Measurements from ENCODE around the gene CDKN2D.
"Not testable (repeated sequence)": the region's sequence is repeated elsewhere in the genome, so short reads cannot be mapped to it uniquely, and the experiment has no call there.

CDKN2D gene

DNA sequence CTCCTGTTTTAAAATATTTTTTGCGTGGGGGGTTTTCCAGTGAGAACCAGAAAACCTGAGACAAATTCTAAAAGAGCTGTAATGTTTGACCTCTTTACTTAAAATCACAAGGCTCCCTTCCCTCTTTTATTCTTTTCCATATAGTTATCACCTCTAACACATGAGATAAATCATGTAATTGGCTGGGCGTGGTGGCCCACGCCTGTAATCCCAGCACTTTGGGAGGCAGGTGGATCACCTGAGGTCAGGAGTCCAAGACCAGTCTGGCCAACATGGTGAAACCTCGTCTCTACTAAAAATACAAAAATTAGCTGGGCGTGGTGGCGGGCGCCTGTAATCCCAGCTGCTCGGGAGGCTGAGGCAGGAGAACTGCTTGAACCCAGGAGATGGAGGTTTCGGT, 17.8 kb downstream of the CDKN2D start:
- not testable (repeated sequence) for DNase-seq

GRCh38 chr19:10550336-10550735, 18.4 kb downstream of the CDKN2D start:
- DNase-seq = no peak

- no peak for DNase-seq
These were observed 19.0 kb downstream of the CDKN2D start for GRCh38 chr19:10549733-10550132.

GRCh38 chr19:10548746-10549276, 20.0 kb downstream of the CDKN2D start:
- no peak for DNase-seq

DNA sequence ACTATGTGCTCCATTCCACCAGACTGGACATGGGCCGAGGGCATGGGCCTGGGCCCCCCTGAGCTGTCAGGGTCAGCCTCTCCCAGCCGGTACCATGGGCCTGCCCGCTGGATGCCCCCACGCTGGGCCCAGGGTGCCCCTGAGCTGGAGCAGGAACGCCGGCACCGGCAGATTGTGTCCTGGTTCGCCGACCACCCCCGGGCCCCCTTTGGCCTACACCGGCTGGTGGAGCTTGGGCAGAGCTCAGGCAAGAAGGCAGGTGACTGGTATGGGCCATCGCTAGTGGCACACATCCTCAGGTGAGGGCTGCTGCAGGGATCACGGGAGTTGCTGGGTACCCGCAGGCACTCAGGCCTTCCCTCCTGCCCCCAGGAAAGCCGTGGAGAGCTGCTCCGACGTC, 22.0 kb downstream of the CDKN2D start:
- no peak for DNase-seq

GRCh38 chr19:10544753-10545251, 24.0 kb downstream of the CDKN2D start:
- DNase-seq = no peak

GRCh38 chr19:10544242-10544752, 24.5 kb downstream of the CDKN2D start:
- peak in 1 of 2 donors; percentile 40 for DNase-seq

- DNase-seq = peak; percentile 25 to 74
These were observed 25.1 kb downstream of the CDKN2D start, which contains the start of gene ATG4D for GRCh38 chr19:10543420-10544241. Gene ATG4D, plus strand, starts transcription at chr19:10543904. Its CDS starts 187 bp downstream, at chr19:10544091.

DNA sequence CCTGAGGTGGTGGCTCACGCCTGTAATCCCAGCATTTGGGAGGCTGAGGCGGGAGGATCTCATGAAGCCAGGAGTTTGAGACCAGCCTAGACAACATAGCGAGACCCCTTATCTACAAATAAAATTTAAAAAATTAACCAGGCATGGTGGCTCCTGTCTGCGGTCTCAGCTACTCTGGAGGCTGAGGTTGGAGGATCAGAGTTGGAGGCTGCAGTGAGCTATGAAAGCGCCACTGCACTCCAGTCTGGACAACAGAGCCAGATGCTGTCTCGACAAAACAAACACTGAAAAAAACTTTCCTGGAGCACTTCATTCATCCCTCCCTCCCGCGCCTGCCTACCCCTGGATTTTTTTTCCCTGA, 25.7 kb downstream of the CDKN2D start:
- no peak for DNase-seq

DNA sequence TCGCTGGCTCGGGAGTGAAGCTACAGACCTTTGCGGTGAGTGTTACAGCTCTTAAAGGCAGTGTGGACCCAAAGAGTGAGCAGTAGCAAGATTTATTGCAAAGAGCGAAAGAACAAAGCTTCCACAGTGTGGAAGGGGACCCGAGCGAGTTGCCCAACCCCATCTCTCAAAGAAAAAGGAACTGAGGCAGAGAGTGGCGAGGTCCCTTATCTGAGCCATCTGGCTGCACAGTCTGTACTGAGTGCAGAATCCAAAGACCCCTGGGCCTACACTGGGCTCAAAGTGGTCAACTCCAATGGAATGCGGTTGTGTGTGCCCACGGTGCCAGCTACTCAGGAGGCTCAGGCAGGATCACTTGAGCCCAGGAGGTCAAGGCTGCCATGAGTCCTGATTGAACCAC, 29.8 kb downstream of the CDKN2D start:
- DNase-seq = not testable (repeated sequence)

DNA sequence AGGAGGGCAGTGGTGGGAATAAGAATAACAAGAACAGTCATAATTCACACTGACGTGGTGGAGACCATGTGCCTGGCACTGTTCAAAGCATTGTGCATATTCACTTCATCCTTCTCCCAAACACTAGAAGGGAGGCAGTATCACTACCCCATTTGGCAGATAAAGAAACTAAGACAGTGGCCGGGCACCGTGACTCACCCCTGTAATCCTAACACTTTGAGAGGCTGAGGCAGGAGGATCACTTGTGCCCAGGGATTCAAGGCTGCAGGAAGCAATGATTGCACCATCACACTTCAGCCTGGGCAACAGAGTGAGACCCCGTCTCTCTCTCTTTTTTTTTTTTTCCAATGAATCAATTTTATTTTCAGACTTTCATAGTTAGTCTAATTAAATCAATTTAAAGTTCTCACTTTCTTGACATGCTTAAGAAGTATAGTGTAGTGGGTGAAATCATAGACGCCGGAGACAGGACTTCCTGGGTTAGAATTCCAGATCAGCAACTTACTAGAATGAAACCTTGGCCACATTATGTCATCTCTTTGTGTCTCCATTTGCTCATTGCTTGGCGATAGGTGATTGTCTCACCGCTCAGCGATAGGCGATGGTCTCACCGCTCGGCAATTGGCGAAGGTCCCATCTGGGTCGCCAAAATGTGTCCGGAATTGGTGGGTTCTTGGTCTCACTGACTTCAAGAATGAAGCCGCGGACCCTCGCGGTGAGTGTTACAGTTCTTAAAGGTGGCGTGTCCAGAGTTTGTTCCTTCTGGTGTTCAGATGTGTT, 30.4 kb downstream of the CDKN2D start:
- no peak for DNase-seq

DNA sequence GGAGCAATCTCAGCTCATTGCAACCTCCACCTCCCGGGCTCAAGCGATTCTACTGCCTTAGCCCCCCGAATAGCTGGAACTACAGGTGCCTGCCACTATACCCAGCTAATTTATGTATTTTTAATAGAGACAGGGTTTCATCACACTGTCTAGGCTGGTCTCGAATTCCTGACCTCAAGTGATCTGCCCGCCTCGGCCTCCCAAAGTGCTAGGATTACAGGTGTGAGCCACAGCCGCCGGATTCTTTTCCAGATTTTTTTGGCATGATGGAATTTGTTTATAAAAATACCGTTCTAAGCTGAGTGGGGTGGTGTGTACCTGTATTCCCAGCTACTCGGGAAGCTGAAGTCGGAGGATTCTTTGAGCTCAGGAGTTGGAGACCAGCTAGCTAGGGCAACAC, 31.1 kb downstream of the CDKN2D start:
- DNase-seq = no peak

- no peak for DNase-seq
These were observed 33.2 kb downstream of the CDKN2D start for GRCh38 chr19:10535613-10536012.

DNA sequence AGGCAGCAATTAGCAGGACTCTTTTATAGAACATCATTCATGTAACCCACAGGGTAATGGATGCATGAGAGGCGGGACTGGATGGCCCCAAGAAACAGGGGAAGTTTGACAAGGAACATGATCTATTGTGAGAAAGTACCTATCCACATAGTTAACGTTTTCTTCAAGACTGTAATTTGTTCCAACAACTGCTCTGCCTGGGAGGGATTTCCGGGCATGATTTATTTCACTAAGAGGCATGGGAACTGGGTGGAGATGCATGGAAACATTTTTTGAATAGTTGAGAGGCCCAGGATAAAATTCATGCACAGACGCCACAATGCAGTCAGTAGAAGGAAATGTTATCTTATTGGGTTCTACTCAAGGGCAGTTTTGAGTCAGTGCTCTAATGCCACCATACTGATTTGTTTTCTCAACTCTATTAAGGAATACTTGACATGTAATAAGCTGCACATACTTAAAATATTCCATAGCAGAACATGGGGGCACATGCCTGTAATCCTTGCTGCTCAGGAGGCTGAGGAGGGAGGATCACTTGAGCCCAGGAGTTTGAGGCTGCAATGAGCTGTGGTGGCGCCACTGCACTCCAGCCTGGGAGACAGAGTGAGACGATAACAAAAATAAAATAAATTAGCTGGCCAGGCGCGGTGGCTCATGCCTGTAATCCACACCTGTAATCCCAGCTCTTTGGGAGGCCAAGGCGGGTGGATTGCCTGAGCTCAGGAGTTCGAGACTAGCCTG, 35.0 kb downstream of the CDKN2D start:
- DNase-seq = no peak

DNA sequence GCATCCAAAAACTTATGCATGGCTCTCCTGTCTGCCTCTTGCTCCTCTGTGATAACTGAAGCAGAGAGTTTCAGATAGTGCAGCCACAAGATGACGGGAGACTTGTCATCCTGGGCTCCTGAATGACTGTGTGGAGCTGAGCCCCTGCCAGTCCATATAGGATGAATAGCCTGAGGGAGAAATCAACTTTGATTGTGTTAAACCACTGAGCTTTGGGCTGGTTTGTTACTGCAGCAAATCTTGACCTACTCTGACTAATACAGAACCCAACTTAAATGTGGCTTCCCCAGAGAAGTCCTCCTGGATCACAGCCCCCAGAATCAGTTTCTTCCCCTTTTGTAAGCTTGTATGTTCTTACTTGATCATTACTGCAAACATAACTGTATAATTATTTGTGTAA, 36.3 kb downstream of the CDKN2D start:
- DNase-seq = no peak

DNA sequence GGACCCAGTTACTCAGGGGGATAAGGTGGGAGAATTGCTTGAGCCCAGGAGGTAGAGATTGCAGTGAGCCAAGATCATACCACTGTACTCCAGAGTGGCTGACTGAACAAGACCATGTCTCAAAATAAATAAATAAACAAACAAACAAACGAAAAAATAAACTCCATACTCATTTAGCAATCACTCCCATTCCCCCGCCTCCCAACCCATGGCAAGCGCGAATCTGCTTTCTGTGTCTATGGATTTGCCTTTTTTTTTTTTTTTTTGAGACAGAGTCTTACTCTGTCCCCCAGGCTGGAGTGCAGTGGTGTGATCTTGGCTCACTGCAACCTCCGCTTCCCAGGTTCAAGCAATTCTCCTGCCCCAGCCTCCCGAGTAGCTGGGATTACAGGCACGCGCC, 41.9 kb downstream of the CDKN2D start:
- DNase-seq = not testable (repeated sequence)

- no peak for DNase-seq
These were observed 43.1 kb downstream of the CDKN2D start for GRCh38 chr19:10525636-10526035.

DNA sequence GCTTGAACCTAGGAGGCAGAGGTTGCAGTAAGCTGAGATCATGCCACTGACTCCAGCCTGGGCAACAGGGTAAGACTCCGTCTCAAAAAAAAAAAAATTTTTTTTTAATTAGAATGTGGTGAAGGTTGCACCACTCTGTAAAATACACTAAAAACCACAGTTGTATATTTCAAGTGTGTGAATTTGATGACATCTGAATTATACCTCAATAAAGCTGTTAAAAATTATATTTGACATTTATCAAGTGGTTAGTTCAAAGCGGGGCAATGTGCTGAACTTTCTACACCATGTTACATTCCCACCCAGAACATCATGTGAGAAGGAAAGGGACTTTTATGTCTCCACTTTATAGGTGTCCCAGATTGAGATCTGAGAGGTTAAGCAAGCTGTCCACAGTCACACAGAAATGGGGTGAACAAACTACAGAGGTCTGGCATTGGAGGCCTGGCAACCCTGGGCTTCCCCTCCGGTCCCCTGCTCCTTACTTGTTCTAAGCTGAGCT, 45.6 kb downstream of the CDKN2D start:
- no peak for DNase-seq

DNA sequence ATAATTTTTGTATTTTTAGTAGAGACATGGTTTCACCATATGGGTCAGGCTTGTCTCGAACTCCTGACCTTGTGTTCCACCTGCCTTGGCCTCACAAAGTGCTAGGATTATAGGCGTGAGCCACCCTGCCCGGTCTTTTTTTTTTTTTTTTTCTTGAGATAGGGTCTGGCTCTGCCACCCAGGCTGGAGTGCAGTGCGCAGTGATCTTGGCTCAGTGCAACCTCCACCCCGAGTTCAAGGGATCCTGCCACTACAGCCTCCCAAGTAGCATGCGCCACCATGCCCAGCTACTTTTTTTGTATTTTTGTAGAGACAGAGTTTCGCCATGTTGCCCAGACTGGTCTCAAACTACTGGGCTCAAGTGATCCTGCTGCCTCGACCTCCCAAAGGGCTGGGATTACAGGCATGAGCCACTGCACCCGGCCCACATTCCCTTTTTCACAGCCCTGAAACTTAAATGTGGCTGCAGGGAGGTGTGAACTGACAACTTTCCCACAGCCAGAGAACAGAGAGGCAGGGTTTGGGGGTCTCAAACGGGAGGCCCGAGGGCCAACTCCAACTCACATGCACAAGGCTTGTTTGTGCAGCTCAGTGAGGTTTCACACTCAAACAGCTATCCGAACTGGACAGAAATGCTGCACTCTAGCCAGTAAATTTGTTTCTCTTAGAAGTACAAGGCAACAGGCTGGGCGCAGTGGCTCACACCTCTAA, 47.2 kb downstream of the CDKN2D start:
- DNase-seq = no peak

GRCh38 chr19:10520652-10521318, 48.0 kb downstream of the CDKN2D start:
- DNase-seq = no peak

GRCh38 chr19:10519421-10519820, 49.4 kb downstream of the CDKN2D start:
- no peak for DNase-seq

Measured in hippocampal formation (tissue), 2 donors.